Measurements from ENCODE around the gene SYNM.
"Not testable (repeated sequence)": the region's sequence is repeated elsewhere in the genome, so short reads cannot be mapped to it uniquely, and the experiment has no call there.

SYNM gene

DNA sequence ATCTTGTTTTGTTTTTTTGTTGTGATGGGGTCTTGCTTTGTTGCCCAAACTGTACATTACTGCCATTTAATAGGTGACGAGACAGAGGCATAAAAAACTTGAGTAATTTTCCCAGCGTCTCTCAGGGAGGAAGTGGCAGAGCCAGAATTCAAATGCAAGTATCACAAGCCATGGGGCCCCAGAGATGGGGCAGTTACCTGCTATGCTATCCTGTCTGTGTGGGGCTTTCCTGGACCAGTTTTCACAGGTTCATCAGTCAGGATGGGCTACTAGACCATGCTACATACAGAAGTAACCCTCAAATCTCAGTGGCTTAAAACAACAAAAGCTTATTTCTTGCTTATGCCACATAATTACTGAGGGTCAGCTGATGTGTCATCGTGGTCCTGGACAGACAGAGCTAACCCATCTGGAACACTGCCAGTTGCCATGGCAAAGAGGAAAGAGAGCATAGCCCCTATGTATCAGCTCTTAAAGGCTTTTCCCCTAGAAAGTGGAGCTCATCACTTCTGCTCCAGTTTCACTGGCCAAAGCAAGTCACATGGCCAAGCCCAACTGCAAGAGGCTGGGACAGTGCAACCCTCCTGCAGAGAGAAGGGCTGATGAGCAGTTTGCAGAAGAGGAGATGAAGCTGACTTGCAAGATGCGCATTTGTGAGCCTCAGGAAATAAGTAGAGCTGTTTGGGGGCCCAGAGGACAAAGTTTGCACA is 31.7 kb upstream of the SYNM start:
- no peak overlapping the region for H3K27ac Mint-ChIP-seq
- peaks cover 5% of the 10 kb centered on the region for H3K4me1 Mint-ChIP-seq (ENCODE audit: low read depth)
- no peaks in the 10 kb centered on the region for H3K9me3 Mint-ChIP-seq
- intact Hi-C loops (cut with micrococcal nuclease) = no loop called here
- H3K27me3 Mint-ChIP-seq = peaks cover 6% of the 10 kb centered on the region
- no peaks in the 10 kb centered on the region for H3K36me3 Mint-ChIP-seq (ENCODE audit: low read depth)
- H3K4me3 Mint-ChIP-seq = no peak overlapping the region

GRCh38 chr15:99074446-99074845 is 30.4 kb upstream of the SYNM start:
- H3K27ac Mint-ChIP-seq = no peak overlapping the region
- intact Hi-C loops (cut with micrococcal nuclease) = no loop called here
- H3K4me1 Mint-ChIP-seq (ENCODE audit: low read depth) = peaks cover 5% of the 10 kb centered on the region
- no peak overlapping the region for H3K4me3 Mint-ChIP-seq
- H3K27me3 Mint-ChIP-seq = peaks cover 6% of the 10 kb centered on the region
- H3K9me3 Mint-ChIP-seq = no peaks in the 10 kb centered on the region
- no peaks in the 10 kb centered on the region for H3K36me3 Mint-ChIP-seq (ENCODE audit: low read depth)

DNA sequence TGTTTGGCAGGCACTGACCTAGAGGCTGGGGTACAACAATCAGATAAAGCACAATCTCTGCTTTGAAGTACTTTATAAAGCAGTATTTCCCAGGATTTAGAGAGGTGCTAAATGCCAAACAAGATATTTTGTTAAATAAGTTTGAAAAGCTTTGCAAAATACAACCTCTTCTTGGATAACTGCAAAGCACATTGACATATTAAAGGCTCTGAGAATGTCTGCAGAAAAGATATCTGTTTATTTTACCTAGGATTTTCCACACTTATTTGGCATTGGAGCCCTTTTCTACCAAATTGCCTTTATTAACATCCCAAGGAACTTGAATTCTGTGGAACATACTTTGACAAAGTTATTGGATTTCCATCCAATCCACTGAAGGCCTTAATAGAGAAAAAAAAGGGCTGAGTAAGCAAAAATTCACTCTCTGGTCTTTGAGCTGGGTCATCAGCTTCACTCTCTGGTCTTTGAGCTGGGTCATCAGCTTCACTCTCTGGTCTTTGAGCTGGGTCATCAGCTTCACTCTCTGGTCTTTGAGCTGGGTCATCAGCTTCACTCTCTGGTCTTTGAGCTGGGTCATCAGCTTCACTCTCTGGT is 29.7 kb upstream of the SYNM start:
- H3K4me1 Mint-ChIP-seq (ENCODE audit: low read depth); H3K36me3 Mint-ChIP-seq (ENCODE audit: low read depth); H3K27ac Mint-ChIP-seq; H3K4me3 Mint-ChIP-seq; H3K9me3 Mint-ChIP-seq; H3K27me3 Mint-ChIP-seq: not testable (repeated sequence)
- intact Hi-C loops (cut with micrococcal nuclease) = loop anchor here (5.0 kb wide), 1 partner anchor 558 kb away; no protein-coding TSS in a partner anchor

GRCh38 chr15:99076109-99076508 is 28.8 kb upstream of the SYNM start:
- intact Hi-C loops (cut with micrococcal nuclease) = loop anchor here (1.0 to 5.0 kb wide), 2 partner anchors 559 to 634 kb away; no protein-coding TSS in a partner anchor
- peaks cover 8% of the 10 kb centered on the region for H3K27me3 Mint-ChIP-seq
- no peak overlapping the region for H3K27ac Mint-ChIP-seq
- no peak overlapping the region for H3K4me3 Mint-ChIP-seq
- H3K9me3 Mint-ChIP-seq = no peaks in the 10 kb centered on the region
- H3K36me3 Mint-ChIP-seq (ENCODE audit: low read depth) = no peaks in the 10 kb centered on the region
- peaks cover 5% of the 10 kb centered on the region for H3K4me1 Mint-ChIP-seq (ENCODE audit: low read depth)

GRCh38 chr15:99076555-99077308 is 28.1 kb upstream of the SYNM start:
- no peaks in the 10 kb centered on the region for H3K9me3 Mint-ChIP-seq
- H3K4me3 Mint-ChIP-seq = peak overlapping the region; percentile 80
- H3K36me3 Mint-ChIP-seq (ENCODE audit: low read depth) = no peaks in the 10 kb centered on the region
- intact Hi-C loops (cut with micrococcal nuclease) = loop anchor here (1.0 to 5.0 kb wide), 2 partner anchors 559 to 634 kb away; no protein-coding TSS in a partner anchor
- H3K27ac Mint-ChIP-seq = peak overlapping the region; percentile 14
- peaks cover 5% of the 10 kb centered on the region for H3K4me1 Mint-ChIP-seq (ENCODE audit: low read depth)
- peaks cover 11% of the 10 kb centered on the region for H3K27me3 Mint-ChIP-seq

- H3K27ac Mint-ChIP-seq = no peak overlapping the region
- H3K36me3 Mint-ChIP-seq (ENCODE audit: low read depth) = no peaks in the 10 kb centered on the region
- intact Hi-C loops (cut with micrococcal nuclease) = no loop called here
- no peak overlapping the region for H3K4me3 Mint-ChIP-seq
- H3K27me3 Mint-ChIP-seq = peaks cover 9% of the 10 kb centered on the region
- no peaks in the 10 kb centered on the region for H3K9me3 Mint-ChIP-seq
- H3K4me1 Mint-ChIP-seq (ENCODE audit: low read depth) = no peaks in the 10 kb centered on the region
These were observed 22.1 kb upstream of the SYNM start for GRCh38 chr15:99082798-99083197.

DNA sequence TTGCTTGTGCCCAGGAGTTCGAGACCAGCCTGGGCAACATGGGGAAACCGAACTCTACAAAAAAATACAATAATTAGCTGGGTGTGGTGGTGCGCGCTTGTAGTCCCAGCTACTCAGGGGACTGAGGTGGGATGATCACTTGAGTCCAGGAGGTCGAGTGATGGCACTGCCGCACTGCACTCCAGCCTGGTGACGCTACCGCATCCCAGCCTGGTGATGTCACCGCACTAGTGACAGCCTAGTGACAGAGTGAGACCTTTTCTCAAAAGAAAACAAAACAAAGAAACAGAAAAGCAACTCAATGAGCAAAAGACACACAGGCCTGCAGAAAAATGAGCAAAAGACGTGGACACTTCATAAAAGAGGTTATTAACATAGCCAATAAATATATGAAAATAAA is 19.9 kb upstream of the SYNM start:
- intact Hi-C loops (cut with micrococcal nuclease) = no loop called here
- H3K27me3 Mint-ChIP-seq = peaks cover 14% of the 10 kb centered on the region
- H3K36me3 Mint-ChIP-seq (ENCODE audit: low read depth) = no peaks in the 10 kb centered on the region
- no peaks in the 10 kb centered on the region for H3K9me3 Mint-ChIP-seq
- H3K4me3 Mint-ChIP-seq = no peak overlapping the region
- peaks cover 2% of the 10 kb centered on the region for H3K4me1 Mint-ChIP-seq (ENCODE audit: low read depth)
- no peak overlapping the region for H3K27ac Mint-ChIP-seq

- H3K4me3 Mint-ChIP-seq = no peak overlapping the region
- H3K4me1 Mint-ChIP-seq (ENCODE audit: low read depth) = peaks cover 8% of the 10 kb centered on the region
- no peaks in the 10 kb centered on the region for H3K36me3 Mint-ChIP-seq (ENCODE audit: low read depth)
- H3K9me3 Mint-ChIP-seq = no peaks in the 10 kb centered on the region
- intact Hi-C loops (cut with micrococcal nuclease) = no loop called here
- H3K27me3 Mint-ChIP-seq = peaks cover 15% of the 10 kb centered on the region
- H3K27ac Mint-ChIP-seq = no peak overlapping the region
These were observed 19.2 kb upstream of the SYNM start for GRCh38 chr15:99085413-99086326.

- Mint-ChIP-seq H3K27ac (no peak overlapping the region), H3K9me3 (no peaks in the 10 kb centered on the region), H3K4me1 (ENCODE audit: low read depth) (peaks cover 8% of the 10 kb centered on the region), H3K36me3 (ENCODE audit: low read depth) (no peaks in the 10 kb centered on the region), H3K27me3 (peaks cover 13% of the 10 kb centered on the region), H3K4me3 (no peak overlapping the region)
- intact Hi-C loops (cut with micrococcal nuclease) = no loop called here
These were observed 18.6 kb upstream of the SYNM start for GRCh38 chr15:99086327-99086667.

DNA sequence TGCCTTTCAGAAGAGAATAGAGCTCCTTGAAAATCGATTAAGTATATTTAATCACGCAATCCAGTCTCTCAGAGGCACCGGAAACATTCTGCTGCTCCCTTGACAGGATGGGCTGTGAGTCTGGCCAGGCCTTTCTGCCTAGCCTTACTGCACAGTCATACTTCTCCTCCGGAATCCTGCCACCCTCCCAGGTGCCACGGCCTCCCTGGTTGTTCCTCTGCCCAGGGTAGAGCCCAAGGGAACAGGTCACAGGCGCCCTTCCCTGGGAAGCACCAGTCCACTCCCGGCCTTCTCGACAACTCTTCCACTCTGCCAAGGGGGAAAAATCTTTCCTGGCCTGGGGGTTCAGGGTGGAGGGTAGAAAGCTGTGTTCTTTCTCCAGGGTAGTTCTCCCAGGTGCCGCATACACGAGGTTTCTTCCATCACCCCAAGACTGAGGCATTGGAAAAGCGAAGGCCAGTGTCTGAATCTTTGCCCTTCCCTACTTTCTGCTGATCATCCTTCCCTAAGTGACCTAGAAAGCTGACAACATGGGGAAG is 17.4 kb upstream of the SYNM start:
- Mint-ChIP-seq H3K9me3 (no peaks in the 10 kb centered on the region), H3K27ac (no peak overlapping the region), H3K4me1 (ENCODE audit: low read depth) (peaks cover 8% of the 10 kb centered on the region), H3K27me3 (peaks cover 10% of the 10 kb centered on the region), H3K4me3 (no peak overlapping the region), H3K36me3 (ENCODE audit: low read depth) (no peaks in the 10 kb centered on the region)
- intact Hi-C loops (cut with micrococcal nuclease) = no loop called here

GRCh38 chr15:99090011-99090699 is 14.7 kb upstream of the SYNM start:
- H3K27ac Mint-ChIP-seq = no peak overlapping the region

GRCh38 chr15:99090938-99091337 is 13.9 kb upstream of the SYNM start:
- intact Hi-C loops (cut with micrococcal nuclease) = no loop called here
- Mint-ChIP-seq H3K27me3 (peaks cover 10% of the 10 kb centered on the region), H3K4me3 (no peak overlapping the region), H3K9me3 (no peaks in the 10 kb centered on the region), H3K36me3 (ENCODE audit: low read depth) (no peaks in the 10 kb centered on the region), H3K27ac (no peak overlapping the region), H3K4me1 (ENCODE audit: low read depth) (peaks cover 8% of the 10 kb centered on the region)

More at GRCh38 chr15:99090011-99090699, 14.7 kb upstream of the SYNM start:
- Mint-ChIP-seq H3K4me1 (ENCODE audit: low read depth) (peaks cover 8% of the 10 kb centered on the region), H3K27me3 (peaks cover 9% of the 10 kb centered on the region), H3K9me3 (no peaks in the 10 kb centered on the region), H3K4me3 (no peak overlapping the region), H3K36me3 (ENCODE audit: low read depth) (no peaks in the 10 kb centered on the region)
- intact Hi-C loops (cut with micrococcal nuclease) = no loop called here
